ENCODE results near the gene KLHL12. TPM values are rescaled to one million over a fixed set of nuclear protein-coding genes. Genes with fewer than 3 reads are reported as not detected.

The KLHL12 gene
- total RNA-seq, 1 donor from 2014 or later, result 34.1 TPM

DNA sequence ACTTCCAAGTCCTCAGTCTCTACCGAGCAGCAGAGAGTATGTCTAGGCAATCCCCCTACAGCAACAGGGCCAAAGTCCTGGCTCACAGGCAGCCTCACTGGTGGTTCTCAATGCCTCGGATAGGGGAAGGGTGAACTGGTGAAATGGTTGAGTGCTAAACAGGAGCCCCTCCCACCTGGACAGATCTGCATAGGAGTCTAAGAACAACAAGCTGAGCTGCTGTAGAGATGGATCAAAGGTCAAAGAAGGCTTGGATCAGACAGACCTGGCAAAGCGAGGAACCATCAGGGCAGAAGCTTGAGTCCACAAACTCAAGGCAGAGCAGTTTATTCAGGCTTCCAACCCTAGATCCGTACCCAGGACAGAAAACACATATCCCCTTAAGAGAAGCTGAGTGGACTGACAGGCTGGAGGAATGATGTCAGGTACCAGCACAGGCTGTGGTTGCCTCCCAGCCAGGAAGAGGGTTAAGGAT, 69.9 kb downstream of the KLHL12 start:
- Mint-ChIP-seq H3K4me3 (ENCODE audit: low read depth) (no peak overlapping the region), H3K27me3 (no peaks in the 10 kb centered on the region), H3K9me3 (ENCODE audit: low read depth) (no peaks in the 10 kb centered on the region), H3K27ac (peak overlapping the region; percentile 77), H3K36me3 (ENCODE audit: insufficient read depth) (peaks cover 22% of the 10 kb centered on the region), H3K4me1 (ENCODE audit: low read depth) (peaks cover 15% of the 10 kb centered on the region)
- TF ChIP-seq, protein P1, sequence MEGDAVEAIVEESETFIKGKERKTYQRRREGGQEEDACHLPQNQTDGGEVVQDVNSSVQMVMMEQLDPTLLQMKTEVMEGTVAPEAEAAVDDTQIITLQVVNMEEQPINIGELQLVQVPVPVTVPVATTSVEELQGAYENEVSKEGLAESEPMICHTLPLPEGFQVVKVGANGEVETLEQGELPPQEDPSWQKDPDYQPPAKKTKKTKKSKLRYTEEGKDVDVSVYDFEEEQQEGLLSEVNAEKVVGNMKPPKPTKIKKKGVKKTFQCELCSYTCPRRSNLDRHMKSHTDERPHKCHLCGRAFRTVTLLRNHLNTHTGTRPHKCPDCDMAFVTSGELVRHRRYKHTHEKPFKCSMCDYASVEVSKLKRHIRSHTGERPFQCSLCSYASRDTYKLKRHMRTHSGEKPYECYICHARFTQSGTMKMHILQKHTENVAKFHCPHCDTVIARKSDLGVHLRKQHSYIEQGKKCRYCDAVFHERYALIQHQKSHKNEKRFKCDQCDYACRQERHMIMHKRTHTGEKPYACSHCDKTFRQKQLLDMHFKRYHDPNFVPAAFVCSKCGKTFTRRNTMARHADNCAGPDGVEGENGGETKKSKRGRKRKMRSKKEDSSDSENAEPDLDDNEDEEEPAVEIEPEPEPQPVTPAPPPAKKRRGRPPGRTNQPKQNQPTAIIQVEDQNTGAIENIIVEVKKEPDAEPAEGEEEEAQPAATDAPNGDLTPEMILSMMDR (IDR thresholded peaks at IDR 0.05; ENCODE audit: unreplicated experiment), result no peak
- no peak for DNase-seq (ENCODE audit: low spot score, unreplicated experiment)

DNA sequence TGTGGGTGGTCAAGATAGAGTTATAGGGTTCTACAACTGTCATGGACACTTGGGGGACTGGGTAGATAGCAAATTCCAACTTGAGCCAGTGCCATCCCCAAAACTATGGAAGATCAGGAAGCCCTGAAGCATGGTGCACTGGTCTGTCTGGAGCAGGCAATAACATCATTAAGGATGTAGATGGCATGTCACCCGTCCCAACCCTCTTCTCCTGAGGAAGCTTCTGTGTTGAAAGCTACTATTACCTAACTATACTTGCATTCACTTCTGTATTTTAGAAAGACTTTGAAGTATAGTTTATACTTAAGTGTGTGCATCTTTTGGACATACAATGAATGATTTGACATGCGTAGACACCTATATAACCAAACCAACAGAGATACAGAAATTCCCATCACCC, 71.0 kb downstream of the KLHL12 start:
- H3K9me3 Mint-ChIP-seq (ENCODE audit: low read depth), result no peaks in the 10 kb centered on the region
- H3K36me3 Mint-ChIP-seq (ENCODE audit: insufficient read depth), result peaks cover 22% of the 10 kb centered on the region
- no peak overlapping the region for H3K27ac Mint-ChIP-seq
- peaks cover 13% of the 10 kb centered on the region for H3K4me1 Mint-ChIP-seq (ENCODE audit: low read depth)
- TF ChIP-seq, protein P1 (IDR thresholded peaks at IDR 0.05; ENCODE audit: unreplicated experiment), result no peak
- no peak overlapping the region for H3K4me3 Mint-ChIP-seq (ENCODE audit: low read depth)
- no peak for DNase-seq (ENCODE audit: low spot score, unreplicated experiment)
- H3K27me3 Mint-ChIP-seq, result no peaks in the 10 kb centered on the region

DNA sequence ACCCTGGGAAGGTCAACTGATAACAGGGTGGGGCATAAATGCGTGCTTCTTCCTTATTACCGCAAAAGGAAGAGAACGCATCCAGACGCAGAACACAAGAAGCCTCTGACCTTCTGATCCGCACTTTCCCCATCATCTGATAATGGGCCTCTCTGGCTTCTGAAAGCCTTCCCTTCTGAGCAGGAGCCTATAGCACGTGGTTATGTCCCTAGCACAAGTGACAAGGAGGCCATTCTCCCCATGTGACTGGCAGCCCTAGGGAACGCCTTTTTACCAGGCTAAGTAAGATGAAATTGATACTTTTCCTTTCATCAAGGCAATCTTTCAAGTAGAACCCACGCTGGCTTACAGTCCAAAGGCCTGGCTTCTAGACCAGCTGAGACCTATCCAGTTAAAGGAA, 72.2 kb downstream of the KLHL12 start:
- Mint-ChIP-seq H3K4me3 (ENCODE audit: low read depth) (no peak overlapping the region), H3K4me1 (ENCODE audit: low read depth) (peaks cover 9% of the 10 kb centered on the region), H3K36me3 (ENCODE audit: insufficient read depth) (peaks cover 22% of the 10 kb centered on the region), H3K9me3 (ENCODE audit: low read depth) (no peaks in the 10 kb centered on the region), H3K27me3 (no peaks in the 10 kb centered on the region), H3K27ac (no peak overlapping the region)
- TF ChIP-seq, protein P1 (IDR thresholded peaks at IDR 0.05; ENCODE audit: unreplicated experiment), result no peak
- DNase-seq (ENCODE audit: low spot score, unreplicated experiment), result no peak

GRCh38 chr1:202852163-202852904, 74.7 kb downstream of the KLHL12 start:
- no peak for DNase-seq (ENCODE audit: low spot score, unreplicated experiment)
- Mint-ChIP-seq H3K27ac (no peak overlapping the region), H3K9me3 (ENCODE audit: low read depth) (no peaks in the 10 kb centered on the region), H3K27me3 (no peaks in the 10 kb centered on the region), H3K4me3 (ENCODE audit: low read depth) (no peak overlapping the region), H3K36me3 (ENCODE audit: insufficient read depth) (peaks cover 17% of the 10 kb centered on the region), H3K4me1 (ENCODE audit: low read depth) (peaks cover 2% of the 10 kb centered on the region)
- TF ChIP-seq, protein P1 (IDR thresholded peaks at IDR 0.05; ENCODE audit: unreplicated experiment), result peak; percentile 64

- TF ChIP-seq, protein P1 (IDR thresholded peaks at IDR 0.05; ENCODE audit: unreplicated experiment), result no peak
- no peaks in the 10 kb centered on the region for H3K9me3 Mint-ChIP-seq (ENCODE audit: low read depth)
- no peak overlapping the region for H3K4me3 Mint-ChIP-seq (ENCODE audit: low read depth)
- H3K27ac Mint-ChIP-seq, result no peak overlapping the region
- peaks cover 9% of the 10 kb centered on the region for H3K36me3 Mint-ChIP-seq (ENCODE audit: insufficient read depth)
- no peak for DNase-seq (ENCODE audit: low spot score, unreplicated experiment)
- no peaks in the 10 kb centered on the region for H3K4me1 Mint-ChIP-seq (ENCODE audit: low read depth)
- no peaks in the 10 kb centered on the region for H3K27me3 Mint-ChIP-seq
Measured at GRCh38 chr1:202850593-202851362, 76.3 kb downstream of the KLHL12 start.
